GM21717 (cell line): ENCODE results near the gene TLE6.
"Not testable (repeated sequence)": the region's sequence is repeated elsewhere in the genome, so short reads cannot be mapped to it uniquely, and the experiment has no call there.

Experiments
- ATAC-seq: cut with Tn5 transposase; IDR thresholded peaks from one replicate; pipeline ENCODE4 v1.9.1; 2021; ENCODE audit warnings: mild to moderate bottlenecking, moderate library complexity; ENCODE audit not compliant: unreplicated experiment

The TLE6 gene

GRCh38 chr19:2977001-2977745, at the start of gene TLE6:
Gene TLE6, plus strand, starts transcription at chr19:2977564. Its CDS starts 670 bp downstream, at chr19:2978234.
- ATAC-seq: peak; percentile 80

- ATAC-seq: no peak
Observed at GRCh38 chr19:2933490-2933910, 43.9 kb upstream of the TLE6 start.

GRCh38 chr19:2935863-2936262, 41.5 kb upstream of the TLE6 start:
- ATAC-seq: not testable (repeated sequence)

- ATAC-seq: no peak
Observed at GRCh38 chr19:2942928-2943640, 34.3 kb upstream of the TLE6 start.

GRCh38 chr19:2944403-2944774, 33.0 kb upstream of the TLE6 start:
- ATAC-seq: no peak

GRCh38 chr19:2944775-2945574, 32.4 kb upstream of the TLE6 start, which contains the start of gene ZNF77:
Gene ZNF77, minus strand, starts transcription at chr19:2944971. Its CDS starts 131 bp downstream, at chr19:2944840.
- peak; percentile 81 for ATAC-seq

GRCh38 chr19:2945575-2946184, 31.7 kb upstream of the TLE6 start:
- no peak for ATAC-seq

- ATAC-seq: no peak
Observed at GRCh38 chr19:2949939-2950285, 27.5 kb upstream of the TLE6 start.

GRCh38 chr19:2950286-2951124, 26.9 kb upstream of the TLE6 start:
- peak; percentile 85 for ATAC-seq

GRCh38 chr19:2952953-2953481, 24.3 kb upstream of the TLE6 start:
- ATAC-seq: no peak

GRCh38 chr19:2957160-2957559, 20.2 kb upstream of the TLE6 start:
- no peak for ATAC-seq

- ATAC-seq: no peak
Observed at GRCh38 chr19:2960120-2960519, 17.2 kb upstream of the TLE6 start.

GRCh38 chr19:2962018-2962670, 15.2 kb upstream of the TLE6 start:
- no peak for ATAC-seq

GRCh38 chr19:2963122-2963521, 14.2 kb upstream of the TLE6 start:
- no peak for ATAC-seq

- ATAC-seq: not testable (repeated sequence)
Observed at GRCh38 chr19:2963631-2964030, 13.7 kb upstream of the TLE6 start.

- no peak for ATAC-seq
Observed at GRCh38 chr19:2964874-2965273, 12.5 kb upstream of the TLE6 start.

GRCh38 chr19:2967972-2968371, 9.4 kb upstream of the TLE6 start:
- ATAC-seq: no peak

- no peak for ATAC-seq
Observed at GRCh38 chr19:2969104-2969504, 8.3 kb upstream of the TLE6 start.

GRCh38 chr19:2970201-2970835, 7.0 kb upstream of the TLE6 start:
- ATAC-seq: no peak
